Thoracic aorta (tissue), 2 donors: ENCODE measurements around the gene ENKD1. TPM values are rescaled to one million over a fixed set of nuclear protein-coding genes. Genes with fewer than 3 reads are reported as not detected.

Experiments used
- ATAC-seq: fragments of 150-250 bp; one replicate; pipeline ENCODE4 v1.8.0; 2017; ENCODE audit warnings: low read depth; ENCODE audit not compliant: insufficient number of reproducible peaks, low FRiP score
- DNase-seq: peaks from one replicate; pipeline ENCODE4 v3.0.0-alpha.2; 2020; ENCODE audit warnings: low spot score
- H3K27ac ChIP-seq, 2 donors: fragments of 200-600 bp; sonication (generic); 1 replicate in 1 of 2; 2 replicates in 1 of 2; pipeline ENCODE4 v1.5.1; 2016; ENCODE audit warnings: mild to moderate bottlenecking in 2 of 2, moderate library complexity in 2 of 2
- H3K27me3 ChIP-seq: fragments of 200-600 bp; sonication (generic); replicated peaks from 2 replicates; pipeline ENCODE4 v1.6.0; 2016; ENCODE audit warnings: mild to moderate bottlenecking; ENCODE audit not compliant: insufficient read depth
- H3K36me3 ChIP-seq: fragments of 200-600 bp; sonication (generic); one replicate; pipeline ENCODE4 v1.5.1; 2016
- H3K4me1 ChIP-seq, 2 donors: fragments of 200-600 bp; sonication (generic); 1 replicate in 1 of 2; 2 replicates in 1 of 2; pipeline versions ENCODE4 v1.5.1 to v1.6.0; 2016; ENCODE audit warnings: low read depth in 2 of 2, mild to moderate bottlenecking in 1 of 2; ENCODE audit not compliant: control insufficient read depth in 1 of 2
- H3K4me3 ChIP-seq: fragments of 200-600 bp; sonication (generic); 2 replicates; pipeline ENCODE4 v1.5.1; 2016; ENCODE audit warnings: mild to moderate bottlenecking
- H3K9me3 ChIP-seq: fragments of 200-600 bp; sonication (generic); 2 replicates; pipeline ENCODE4 v1.5.1; 2016
- CTCF ChIP-seq: fragments of 200-600 bp; sonication (generic); IDR thresholded peaks from one replicate; pipeline ENCODE4 v1.5.1; 2019; ENCODE audit warnings: antibody characterized with exemption
- total RNA-seq, 2 donors: library from RNA; depleted of rRNA; stranded (reverse); fragments of >200 nt; gene quantifications; one replicate each; pipeline versions ENCODE4 v1.1.0 to v1.2.3, GENCODE V29; 2016

The ENKD1 gene
- total RNA-seq, 2 donors from 2014 or later = 15.4 to 17.6 TPM

GRCh38 chr16:67678354-67679023 lies 11.9 kb upstream of the ENKD1 start:
- no peak for ATAC-seq
- Histone ChIP-seq H3K27ac (no peak overlapping the region), H3K4me1 (no peaks in the 10 kb centered on the region)

GRCh38 chr16:67677712-67678111 lies 11.2 kb upstream of the ENKD1 start:
- Histone ChIP-seq H3K4me1 (no peaks in the 10 kb centered on the region), H3K36me3 (no peaks in the 10 kb centered on the region), H3K27me3 (no peaks in the 10 kb centered on the region), H3K4me3 (no peak overlapping the region), H3K9me3 (no peaks in the 10 kb centered on the region), H3K27ac (no peak overlapping the region)
- TF ChIP-seq CTCF = no peak
- no peak for ATAC-seq
- no peak for DNase-seq

More at GRCh38 chr16:67678354-67679023, 11.9 kb upstream of the ENKD1 start:
- no peaks in the 10 kb centered on the region for H3K9me3 ChIP-seq
- no peaks in the 10 kb centered on the region for H3K36me3 ChIP-seq
- no peak for TF ChIP-seq CTCF
- H3K27me3 ChIP-seq = no peaks in the 10 kb centered on the region
- no peak overlapping the region for H3K4me3 ChIP-seq
- no peak for DNase-seq

- H3K9me3 ChIP-seq = no peaks in the 10 kb centered on the region
- no peak overlapping the region for H3K4me3 ChIP-seq
- ATAC-seq (no peak), DNase-seq (no peak)
- TF ChIP-seq CTCF = no peak
- H3K27ac ChIP-seq = no peak overlapping the region
- H3K27me3 ChIP-seq = no peaks in the 10 kb centered on the region
- no peaks in the 10 kb centered on the region for H3K36me3 ChIP-seq
- no peaks in the 10 kb centered on the region for H3K4me1 ChIP-seq
These were observed 10.4 kb upstream of the ENKD1 start for GRCh38 chr16:67676939-67677338.

GRCh38 chr16:67676516-67676915 lies 10.0 kb upstream of the ENKD1 start:
- H3K27ac ChIP-seq = no peak overlapping the region
- ATAC-seq = no peak

GRCh38 chr16:67675999-67676398 lies 9.4 kb upstream of the ENKD1 start:
- Histone ChIP-seq H3K27ac (no peak overlapping the region), H3K36me3 (no peaks in the 10 kb centered on the region)

More at GRCh38 chr16:67676516-67676915, 10.0 kb upstream of the ENKD1 start:
- Histone ChIP-seq H3K4me1 (no peaks in the 10 kb centered on the region), H3K4me3 (no peak overlapping the region), H3K36me3 (no peaks in the 10 kb centered on the region), H3K9me3 (no peaks in the 10 kb centered on the region), H3K27me3 (no peaks in the 10 kb centered on the region)
- TF ChIP-seq CTCF = no peak
- no peak for DNase-seq

More at GRCh38 chr16:67675999-67676398, 9.4 kb upstream of the ENKD1 start:
- Histone ChIP-seq H3K27me3 (no peaks in the 10 kb centered on the region), H3K4me3 (no peak overlapping the region), H3K4me1 (no peaks in the 10 kb centered on the region), H3K9me3 (no peaks in the 10 kb centered on the region)
- no peak for TF ChIP-seq CTCF
- no peak for DNase-seq
- no peak for ATAC-seq
